Endothelial cell of coronary artery (primary cell): ENCODE measurements around the gene CHAMP1. TPM values are rescaled to one million over a fixed set of nuclear protein-coding genes. Genes with fewer than 3 reads are reported as not detected.

Source experiments
- total RNA-seq: library from RNA; depleted of rRNA; stranded (reverse); fragments of >200 nt; gene quantifications from 2 replicates; pipeline ENCODE4 v1.2.3, GENCODE V29; 2014

The CHAMP1 gene
- total RNA-seq = 6.4 and 6.7 TPM in 2 replicates

GRCh38 chr13:114314074-114314912, at the start of gene CHAMP1:
TSS of gene CHAMP1 (plus strand) at chr13:114314503. CDS start at chr13:114323843, 9,340 bp downstream.

GRCh38 chr13:114281351-114282040, 32.8 kb upstream of the CHAMP1 start, which contains the start of gene UPF3A:
TSS of gene UPF3A (plus strand) at chr13:114281601. CDS start at chr13:114281640, 39 bp downstream.

Other genes with a start within 250 kb of the CHAMP1 start
- 32.1 and 47.1 TPM in 2 replicates for gene RASA3, start 181.9 kb upstream of the CHAMP1 start, total RNA-seq
- gene CFAP97D2, start 135.2 kb upstream of the CHAMP1 start, total RNA-seq = not detected in 2 replicates
- 38.5 and 48.4 TPM in 2 replicates for gene CDC16, start 79.6 kb upstream of the CHAMP1 start, total RNA-seq
- 20.1 and 20.3 TPM in 2 replicates for gene UPF3A, start 32.9 kb upstream of the CHAMP1 start, total RNA-seq